H1 (cell line): ENCODE data around the gene SEC11A. TPM values are rescaled to one million over a fixed set of nuclear protein-coding genes. Genes with fewer than 3 reads are reported as not detected.

Experiments used
- BCL11A ChIP-seq, 2 experiments: IDR thresholded peaks; one replicate each; pipeline ENCODE4 v1.6.1; 2011; ENCODE audit warnings: low read depth in 2 of 2, low read length in 2 of 2, mild to moderate bottlenecking in 2 of 2
- CHD7 ChIP-seq: fragments of 300-600 bp; sonication (generic); IDR thresholded peaks from 2 replicates; pipeline ENCODE4 v1.7.1; 2012; ENCODE audit warnings: low read length, moderate library complexity, mild to moderate bottlenecking, inconsistent platforms; ENCODE audit not compliant: insufficient replicate concordance
- CTBP2 ChIP-seq: IDR thresholded peaks from 2 replicates; pipeline ENCODE4 v1.7.0; 2011; ENCODE audit warnings: borderline replicate concordance, mild to moderate bottlenecking, moderate library complexity, mixed read lengths, low read length; ENCODE audit not compliant: insufficient read depth, insufficient read length
- NRF1 ChIP-seq: IDR thresholded peaks from 2 replicates; pipeline ENCODE4 v1.6.1; 2011; ENCODE audit warnings: mild to moderate bottlenecking, low read depth, low read length, improper control_type of control experiment
- RNF2 ChIP-seq: fragments of 200-900, 300-1000 bp; sonication (generic); IDR thresholded peaks from 2 replicates; pipeline ENCODE4 v1.7.1; 2016; ENCODE audit warnings: borderline replicate concordance, low read depth, mild to moderate bottlenecking, antibody characterized with exemption, low read length; ENCODE audit not compliant: poor library complexity, severe bottlenecking; ENCODE audit errors: missing control alignments
- SIRT6 ChIP-seq: IDR thresholded peaks from one replicate; pipeline ENCODE4 v1.7.1; 2012; ENCODE audit warnings: low read length, inconsistent platforms
- SIX5 ChIP-seq: IDR thresholded peaks from 2 replicates; pipeline ENCODE4 v1.6.1; 2011; ENCODE audit warnings: mild to moderate bottlenecking, low read depth, low read length
- YY1 ChIP-seq: IDR thresholded peaks from 2 replicates; pipeline ENCODE4 v1.6.1; 2011; ENCODE audit warnings: low read depth, mild to moderate bottlenecking, low read length
- polyA plus RNA-seq, 7 experiments: library from polyadenylated mRNA; depleted of rRNA in 3 of 7; stranded (reverse) in 5 of 7; unstranded in 2 of 7; fragments of >200 nt in 5 of 7; fragments of 200-250 nt in 2 of 7; gene quantifications; 1 replicate in 5 of 7; 2 replicates in 1 of 7; 4 replicates in 1 of 7; pipeline versions ENCODE4 v1.2.1 to v1.2.3, GENCODE V29; 2011 to 2013; ENCODE audit warnings: missing spikeins in 2 of 7, mixed read lengths in 2 of 7
- total RNA-seq: library from RNA; stranded (reverse); fragmentation: NEBNext Ultra II Directional; extraction: Animal tissue kit (Norgen Biotek cat#: 25700); gene quantifications from 2 replicates; pipeline ENCODE4 v1.2.1, GENCODE V29; 2021

Gene SEC11A
- total and polyA plus RNA-seq, 2 of the 8 experiments (the other 6 are each of a cell fraction or from before 2014, with no cell fraction given), result 268 to 316 TPM

DNA sequence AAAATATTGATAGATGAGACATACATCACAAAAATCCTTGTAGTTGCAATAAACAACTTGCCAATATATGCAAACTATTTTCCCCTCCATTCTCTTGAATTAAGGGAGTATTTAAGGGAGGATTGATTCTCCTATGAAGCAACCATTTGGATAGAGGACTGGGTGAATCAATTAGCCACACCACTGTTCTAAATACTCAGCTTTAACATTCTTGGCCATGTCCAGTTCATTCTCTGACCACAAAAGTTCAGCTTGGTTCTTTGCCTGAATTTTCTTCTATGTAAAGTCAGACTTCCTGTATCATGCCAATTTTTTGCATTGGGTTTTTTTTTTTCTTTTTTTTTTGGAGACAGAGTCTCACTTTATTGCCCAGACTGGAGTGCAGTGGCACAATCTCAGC, 15.8 kb upstream of the SEC11A start (continued):
- TF ChIP-seq RNF2 (no peak), SIRT6 (no peak), NRF1 (no peak), YY1 (no peak), CTBP2 (no peak), CHD7 (no peak), SIX5 (no peak), BCL11A (IDR thresholded peaks at IDR 0.05; ENCODE audit: low read depth in 2 of 2, low read length in 2 of 2) (no peak)
